PC-9 (cell line): ENCODE results near the gene DDX55.

Experiments
- EZH2 ChIP-seq: fragments of 200-600 bp; sonication (generic); IDR thresholded peaks from 2 replicates; pipeline ENCODE4 v1.8.0; 2017; ENCODE audit warnings: antibody characterized with exemption, low read depth
- TF ChIP-seq, protein P1 (sequence below): fragments of 200-600 bp; sonication (generic); conservative IDR thresholded peaks from 2 replicates; pipeline ENCODE4 v1.6.1; 2017; ENCODE audit warnings: mixed run types, antibody characterized with exemption, mild to moderate bottlenecking, moderate library complexity

DNA sequence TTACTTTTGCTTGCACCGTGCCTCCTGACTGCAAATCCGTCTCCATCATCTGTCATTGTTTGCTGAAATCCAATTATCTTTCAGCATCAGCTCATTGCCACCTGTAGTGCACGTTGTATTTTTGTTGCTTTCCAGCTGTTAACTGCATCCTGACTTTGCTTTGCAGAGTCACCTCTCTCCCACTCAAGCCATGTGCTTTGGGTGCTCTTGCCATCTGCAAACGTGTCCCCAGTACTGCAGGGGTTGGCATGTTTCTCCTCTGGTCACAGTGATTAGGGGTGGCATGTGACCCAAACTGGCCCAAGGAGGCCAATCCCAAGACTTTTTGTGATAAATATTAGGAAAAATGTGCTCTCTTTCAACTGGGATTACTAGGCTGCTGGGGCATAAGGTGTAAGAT, 28.0 kb upstream of the DDX55 start:
- TF ChIP-seq, protein P1, sequence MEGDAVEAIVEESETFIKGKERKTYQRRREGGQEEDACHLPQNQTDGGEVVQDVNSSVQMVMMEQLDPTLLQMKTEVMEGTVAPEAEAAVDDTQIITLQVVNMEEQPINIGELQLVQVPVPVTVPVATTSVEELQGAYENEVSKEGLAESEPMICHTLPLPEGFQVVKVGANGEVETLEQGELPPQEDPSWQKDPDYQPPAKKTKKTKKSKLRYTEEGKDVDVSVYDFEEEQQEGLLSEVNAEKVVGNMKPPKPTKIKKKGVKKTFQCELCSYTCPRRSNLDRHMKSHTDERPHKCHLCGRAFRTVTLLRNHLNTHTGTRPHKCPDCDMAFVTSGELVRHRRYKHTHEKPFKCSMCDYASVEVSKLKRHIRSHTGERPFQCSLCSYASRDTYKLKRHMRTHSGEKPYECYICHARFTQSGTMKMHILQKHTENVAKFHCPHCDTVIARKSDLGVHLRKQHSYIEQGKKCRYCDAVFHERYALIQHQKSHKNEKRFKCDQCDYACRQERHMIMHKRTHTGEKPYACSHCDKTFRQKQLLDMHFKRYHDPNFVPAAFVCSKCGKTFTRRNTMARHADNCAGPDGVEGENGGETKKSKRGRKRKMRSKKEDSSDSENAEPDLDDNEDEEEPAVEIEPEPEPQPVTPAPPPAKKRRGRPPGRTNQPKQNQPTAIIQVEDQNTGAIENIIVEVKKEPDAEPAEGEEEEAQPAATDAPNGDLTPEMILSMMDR: no peak
- no peak for TF ChIP-seq EZH2
